ENCODE results near the gene VAV2.

Gene VAV2

DNA sequence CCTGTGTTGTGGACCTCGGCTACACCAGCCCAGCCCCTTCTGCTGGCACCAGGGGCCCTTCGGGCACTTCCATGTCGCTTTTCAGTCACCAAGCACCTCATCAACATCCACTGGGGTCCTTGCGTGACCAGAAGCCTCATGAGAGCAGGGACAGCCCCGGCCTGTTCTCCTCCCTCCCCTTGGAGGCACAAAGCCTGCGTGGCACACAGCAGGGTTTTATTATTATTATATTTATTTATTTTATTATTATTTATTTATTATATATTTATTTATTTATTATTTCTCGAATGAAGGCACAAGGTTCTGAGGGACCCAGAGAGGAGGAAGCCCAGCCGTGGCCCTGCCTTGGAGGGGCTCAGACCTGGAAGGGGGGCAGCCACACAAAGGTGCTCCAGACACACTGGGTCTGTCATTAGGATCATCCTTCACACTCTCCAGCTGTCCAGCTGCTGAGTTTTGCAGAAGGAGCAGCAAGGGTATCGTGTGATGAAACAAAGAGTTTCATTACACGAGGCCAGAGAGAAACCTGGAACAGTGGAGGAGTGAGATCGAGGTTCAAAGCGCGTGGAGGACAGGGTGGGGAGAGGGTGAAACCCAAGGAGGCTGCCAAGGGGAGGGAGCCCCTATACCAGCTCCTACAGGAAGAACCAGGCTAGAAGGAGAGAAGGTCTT, 5.2 kb downstream of the VAV2 start:
- TF ChIP-seq, protein P1, sequence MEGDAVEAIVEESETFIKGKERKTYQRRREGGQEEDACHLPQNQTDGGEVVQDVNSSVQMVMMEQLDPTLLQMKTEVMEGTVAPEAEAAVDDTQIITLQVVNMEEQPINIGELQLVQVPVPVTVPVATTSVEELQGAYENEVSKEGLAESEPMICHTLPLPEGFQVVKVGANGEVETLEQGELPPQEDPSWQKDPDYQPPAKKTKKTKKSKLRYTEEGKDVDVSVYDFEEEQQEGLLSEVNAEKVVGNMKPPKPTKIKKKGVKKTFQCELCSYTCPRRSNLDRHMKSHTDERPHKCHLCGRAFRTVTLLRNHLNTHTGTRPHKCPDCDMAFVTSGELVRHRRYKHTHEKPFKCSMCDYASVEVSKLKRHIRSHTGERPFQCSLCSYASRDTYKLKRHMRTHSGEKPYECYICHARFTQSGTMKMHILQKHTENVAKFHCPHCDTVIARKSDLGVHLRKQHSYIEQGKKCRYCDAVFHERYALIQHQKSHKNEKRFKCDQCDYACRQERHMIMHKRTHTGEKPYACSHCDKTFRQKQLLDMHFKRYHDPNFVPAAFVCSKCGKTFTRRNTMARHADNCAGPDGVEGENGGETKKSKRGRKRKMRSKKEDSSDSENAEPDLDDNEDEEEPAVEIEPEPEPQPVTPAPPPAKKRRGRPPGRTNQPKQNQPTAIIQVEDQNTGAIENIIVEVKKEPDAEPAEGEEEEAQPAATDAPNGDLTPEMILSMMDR (IDR thresholded peaks at IDR 0.05), result no peak

DNA sequence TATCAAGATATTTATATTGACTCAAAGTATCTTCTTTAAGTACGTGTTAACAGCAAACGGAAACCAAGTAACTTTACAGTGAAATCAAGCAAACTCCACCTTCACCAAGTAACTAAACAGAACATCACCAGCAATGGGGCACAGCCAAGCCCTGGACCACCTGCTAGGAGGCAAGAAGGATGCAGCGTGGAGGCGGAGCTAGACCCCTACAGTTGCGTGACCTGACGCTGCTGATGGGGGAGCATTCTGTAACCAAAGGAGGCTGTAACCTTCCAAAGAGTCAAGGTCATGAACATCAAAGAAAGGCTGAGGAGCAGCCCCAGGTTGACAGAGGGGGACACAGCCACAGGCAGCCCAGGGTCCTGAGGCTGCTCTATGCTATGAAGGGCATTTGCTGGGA, 6.1 kb downstream of the VAV2 start:
- TF ChIP-seq, protein P1 (IDR thresholded peaks at IDR 0.05), result no peak

GRCh38 chr9:133982971-133983720, 9.0 kb downstream of the VAV2 start:
- TF ChIP-seq, protein P1 (IDR thresholded peaks at IDR 0.05), result no peak

DNA sequence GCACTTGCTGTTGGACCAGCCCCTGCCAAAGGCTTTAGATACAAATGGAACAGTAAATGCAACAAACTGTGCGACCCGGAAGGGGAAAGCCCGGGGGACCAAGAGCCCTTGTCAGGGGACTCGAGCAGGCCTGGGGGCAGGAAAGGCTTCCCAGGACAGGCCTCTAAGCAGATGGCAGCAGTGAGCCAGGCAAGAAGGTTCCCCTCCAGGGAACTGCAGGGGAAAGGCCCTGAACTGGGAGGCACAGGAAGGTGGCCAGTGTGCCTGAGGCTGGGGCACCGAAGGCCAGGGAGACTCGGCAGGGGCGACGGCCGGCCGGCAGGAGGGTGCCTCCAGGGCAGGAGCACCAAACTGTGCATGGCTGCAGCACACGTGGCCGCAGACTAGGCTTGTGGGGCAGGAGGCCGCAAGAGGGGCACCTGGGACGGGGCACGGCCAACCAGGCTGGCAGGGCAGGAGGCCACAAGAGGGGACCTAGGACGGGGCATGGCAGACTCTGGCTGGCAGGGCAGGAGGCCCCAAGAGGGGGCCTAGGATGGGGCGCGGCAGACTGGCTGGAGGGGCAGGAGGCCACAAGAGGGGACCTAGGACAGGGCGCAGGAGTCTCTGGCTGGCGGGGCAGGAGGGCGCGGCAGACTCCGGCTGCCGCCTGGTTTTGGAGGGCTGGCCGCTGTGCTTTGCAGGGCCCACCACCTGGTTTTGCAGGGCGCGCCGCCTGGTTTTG, 10.0 kb downstream of the VAV2 start:
- TF ChIP-seq, protein P1 (IDR thresholded peaks at IDR 0.05), result no peak

DNA sequence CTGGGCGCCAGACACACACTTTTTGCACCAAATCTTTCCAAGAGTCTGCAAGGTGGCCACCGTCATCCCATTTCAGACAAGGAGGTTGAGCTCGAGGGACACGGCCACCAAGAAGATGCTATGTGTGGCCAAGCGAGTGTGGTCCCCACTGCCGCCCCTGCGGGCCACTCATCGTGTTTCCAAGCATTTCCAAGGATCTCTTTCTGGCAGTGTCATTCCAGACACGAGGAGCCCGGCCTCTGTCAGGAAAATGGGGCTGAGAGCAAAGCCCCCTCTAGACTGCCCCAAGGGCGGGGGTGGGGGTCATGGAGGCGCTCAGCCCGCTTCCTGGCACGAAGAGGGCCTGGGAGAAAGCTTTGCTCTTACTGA, 10.6 kb downstream of the VAV2 start:
- TF ChIP-seq, protein P1 (IDR thresholded peaks at IDR 0.05), result no peak

- TF ChIP-seq, protein P1 (IDR thresholded peaks at IDR 0.05), result no peak
These were observed 11.1 kb downstream of the VAV2 start for GRCh38 chr9:133980864-133981588.
